T-cell (primary cell): ENCODE results near the gene YAF2. TPM values are rescaled to one million over a fixed set of nuclear protein-coding genes. Genes with fewer than 3 reads are reported as not detected.

Source experiments
- ATAC-seq, 4 experiments: fragments of 200-7000 bp in 3 of 4; fragments of 150-1000 bp in 1 of 4; cut with Tn5 transposase; replicated peaks in 1 of 4; 1 replicate in 3 of 4; 2 replicates in 1 of 4; pipeline ENCODE4 v1.10.0; 2021; ENCODE audit warnings: moderate library complexity in 3 of 4, mild to moderate bottlenecking in 2 of 4, moderate number of reproducible peaks in 1 of 4
- CTCF ChIA-PET, 2 donors: fragments of 300-600 bp; sonication (Branson Sonifier 250); formaldehyde crosslinking; loops; one replicate each; lab custom pipeline; 2022; ENCODE audit warnings: antibody characterized with exemption in 2 of 2; lab: Charles Lee
- POLR2A ChIA-PET, 2 donors: fragments of 300-600 bp; sonication (Branson Sonifier 250); formaldehyde crosslinking; loops; one replicate each; lab custom pipeline; 2022; ENCODE audit warnings: antibody characterized with exemption in 2 of 2; lab: Charles Lee
- DNase-seq, 35 experiments: peaks; one replicate each; pipeline versions ENCODE4 v3.0.0 to v3.0.0-alpha.2; 2013 to 2023
- H3K27ac ChIP-seq: one replicate; pipeline ENCODE4 v1.5.1; 2013; ENCODE audit warnings: low read length
- H3K27me3 ChIP-seq, 2 experiments: replicated peaks in 1 of 2; 1 replicate in 1 of 2; 2 replicates in 1 of 2; pipeline versions ENCODE4 v1.6.1 to v1.7.0; 2013; ENCODE audit warnings: low read length in 1 of 2, mixed read lengths in 1 of 2; ENCODE audit not compliant: control insufficient read depth in 2 of 2, insufficient read depth in 2 of 2; ENCODE audit errors: extremely low read depth in 1 of 2
- H3K36me3 ChIP-seq, 2 donors: 1 replicate in 1 of 2; 2 replicates in 1 of 2; pipeline versions ENCODE4 v1.6.1 to v1.7.0; 2013; ENCODE audit warnings: low read length in 1 of 2; ENCODE audit not compliant: control insufficient read depth in 2 of 2, insufficient read depth in 1 of 2; ENCODE audit errors: extremely low read depth in 1 of 2
- H3K4me1 ChIP-seq, 2 experiments: 1 replicate in 1 of 2; 2 replicates in 1 of 2; pipeline versions ENCODE4 v1.6.1 to v1.7.0; 2013; ENCODE audit warnings: low read length in 2 of 2, mixed read lengths in 1 of 2; ENCODE audit not compliant: insufficient read depth in 2 of 2, control insufficient read depth in 1 of 2; ENCODE audit errors: extremely low read depth in 1 of 2
- H3K4me3 ChIP-seq, 2 donors: 1 replicate in 1 of 2; 2 replicates in 1 of 2; pipeline versions ENCODE4 v1.5.1 to v1.7.0; 2013; ENCODE audit warnings: mild to moderate bottlenecking in 2 of 2, low read length in 1 of 2, moderate library complexity in 1 of 2; ENCODE audit not compliant: control insufficient read depth in 1 of 2; ENCODE audit errors: extremely low read depth in 1 of 2
- H3K9me3 ChIP-seq: 2 replicates; pipeline ENCODE4 v1.7.0; 2013
- H3K27ac Mint-ChIP-seq, 2 donors: one replicate each; pipeline ENCODE4 v1.8.0; 2020 to 2021; ENCODE audit warnings: mild to moderate bottlenecking in 2 of 2, mixed read lengths in 2 of 2
- H3K27me3 Mint-ChIP-seq, 2 donors: one replicate each; pipeline ENCODE4 v1.8.0; 2021 to 2022; ENCODE audit warnings: mixed read lengths in 2 of 2
- H3K36me3 Mint-ChIP-seq: one replicate; pipeline ENCODE4 v1.8.0; 2021; ENCODE audit warnings: mixed read lengths
- H3K4me1 Mint-ChIP-seq, 3 donors: one replicate each; pipeline ENCODE4 v1.8.0; 2020 to 2022; ENCODE audit warnings: mixed read lengths in 3 of 3, mild to moderate bottlenecking in 1 of 3
- H3K4me3 Mint-ChIP-seq, 3 donors: one replicate each; pipeline ENCODE4 v1.8.0; 2020 to 2022; ENCODE audit warnings: mild to moderate bottlenecking in 3 of 3, mixed read lengths in 3 of 3, moderate library complexity in 3 of 3
- H3K9me3 Mint-ChIP-seq, 3 donors: one replicate each; pipeline ENCODE4 v1.8.0; 2020 to 2022; ENCODE audit warnings: mixed read lengths in 3 of 3
- WGBS: methylation state at CpG from one replicate; pipeline ENCODE4 v1.1.5; 2013; ENCODE audit warnings: missing lambda C conversion rate; ENCODE audit not compliant: insufficient coverage; 5-methylcytosine and 5-hydroxymethylcytosine counted together
- total RNA-seq, 35 experiments: library from RNA in 6 of 35; stranded (reverse) in 6 of 35; fragments of 120-200 nt in 1 of 35; gene quantifications; one replicate each; pipeline versions ENCODE4 v1.2.1 to v1.2.4 and lab custom pipeline; 2013 to 2026

The YAF2 gene
- total RNA-seq, 5 donors from 2014 or later (not counting 1 experiment from before 2014, with no cell fraction given): 37.8 to 68.3 (median 43.6) TPM

GRCh38 chr12:42240131-42240750, 2.2 kb upstream of the YAF2 start:
- POLR2A ChIA-PET: interaction anchor here in 1 of 2 donors (0.6 kb wide), 1 partner anchor 9 kb away, joined by 3 read pairs; no protein-coding TSS in a partner anchor
- Mint-ChIP-seq H3K27ac (no peak overlapping the region), H3K9me3 (no peaks in the 10 kb centered on the region), H3K4me1 (peaks cover 25 to 27% (median 26%) of the 10 kb centered on the region in 3 donors), H3K4me3 (no peak overlapping the region), H3K36me3 (peaks cover 6% of the 10 kb centered on the region), H3K27me3 (no peaks in the 10 kb centered on the region)
- Histone ChIP-seq H3K9me3 (no peaks in the 10 kb centered on the region), H3K27me3 (no peaks in the 10 kb centered on the region), H3K4me3 (no peak overlapping the region), H3K27ac (no peak overlapping the region), H3K36me3 (no peaks in the 10 kb centered on the region), H3K4me1 (peaks cover 10 to 16% of the 10 kb centered on the region in 2 experiments)
- DNase-seq: no peak
- no peak for ATAC-seq
- CTCF ChIA-PET: interaction anchor here in 1 of 2 donors (0.7 kb wide), 1 partner anchor 145 kb away, joined by 3 read pairs; no protein-coding TSS in a partner anchor
- 90% methylated on average over 2 of the region's 11 CpGs for WGBS

GRCh38 chr12:42237853-42238239, 202 bp downstream of the YAF2 start:
- H3K4me3 Mint-ChIP-seq: peak overlapping the region; percentile 86 to 90 (median 88)
- peaks cover 16 to 22% of the 10 kb centered on the region in 2 experiments for H3K4me1 ChIP-seq
- peak overlapping the region; percentile 53 for H3K27ac ChIP-seq
- POLR2A ChIA-PET: no interaction called here
- H3K27me3 ChIP-seq: no peaks in the 10 kb centered on the region
- peak; percentile 46 to 59 (median 54) for ATAC-seq
- peak overlapping the region; percentile 79 to 85 for H3K27ac Mint-ChIP-seq
- under 1% methylated on average over 45 of the region's 54 CpGs for WGBS
- H3K36me3 ChIP-seq: no peaks in the 10 kb centered on the region
- H3K36me3 Mint-ChIP-seq: peaks cover 14% of the 10 kb centered on the region
- CTCF ChIA-PET: no interaction called here
- H3K4me1 Mint-ChIP-seq: peaks cover 45 to 51% (median 47%) of the 10 kb centered on the region in 3 donors
- peak overlapping the region; percentile 46 for H3K4me3 ChIP-seq
- H3K27me3 Mint-ChIP-seq: no peaks in the 10 kb centered on the region
- no peaks in the 10 kb centered on the region for H3K9me3 ChIP-seq
- no peaks in the 10 kb centered on the region for H3K9me3 Mint-ChIP-seq
- peak in 4 of 35 experiments; percentile 0 to 58 (median 20) for DNase-seq

GRCh38 chr12:42237052-42237852, 796 bp downstream of the YAF2 start:
- no peaks in the 10 kb centered on the region for H3K9me3 ChIP-seq
- Mint-ChIP-seq H3K27ac (peak overlapping the region; percentile 82 to 87), H3K4me3 (peak overlapping the region; percentile 87 to 90 (median 88)), H3K36me3 (peaks cover 15% of the 10 kb centered on the region), H3K4me1 (peaks cover 51 to 57% (median 53%) of the 10 kb centered on the region in 3 donors), H3K9me3 (no peaks in the 10 kb centered on the region), H3K27me3 (no peaks in the 10 kb centered on the region)
- 0% methylated on average over 51 of the region's 56 CpGs for WGBS
- DNase-seq (peak; percentile 45 to 81 (median 63)), ATAC-seq (peak; percentile 71 to 76 (median 74))
- peak overlapping the region; percentile 53 to 69 for H3K4me3 ChIP-seq
- peaks cover 0 to 3% of the 10 kb centered on the region in 2 donors for H3K36me3 ChIP-seq
- no peaks in the 10 kb centered on the region for H3K27me3 ChIP-seq
- H3K27ac ChIP-seq: peak overlapping the region; percentile 64
- POLR2A ChIA-PET: interaction anchor here in 1 of 2 donors (0.8 kb wide), 1 partner anchor 133 kb away, joined by 5 read pairs; no protein-coding TSS in a partner anchor
- peaks cover 16 to 22% of the 10 kb centered on the region in 2 experiments for H3K4me1 ChIP-seq
- CTCF ChIA-PET: interaction anchor here in 1 of 2 donors (0.7 to 1.2 kb wide), 3 partner anchors 15 to 95 kb away, joined by 3 read pairs; no protein-coding TSS in a partner anchor

- CTCF ChIA-PET: interaction anchor here (0.6 to 1.2 kb wide), 3 partner anchors 14 to 1216 kb away, joined by 3 read pairs; no protein-coding TSS in a partner anchor
- Histone ChIP-seq H3K27me3 (no peaks in the 10 kb centered on the region), H3K36me3 (peaks cover 0 to 6% of the 10 kb centered on the region in 2 donors), H3K9me3 (no peaks in the 10 kb centered on the region), H3K4me3 (no peak overlapping the region), H3K4me1 (peaks cover 16 to 27% of the 10 kb centered on the region in 2 experiments), H3K27ac (no peak overlapping the region)
- Mint-ChIP-seq H3K27me3 (no peaks in the 10 kb centered on the region), H3K4me3 (peak overlapping the region; percentile 44 to 70 (median 47)), H3K9me3 (no peaks in the 10 kb centered on the region), H3K27ac (peak overlapping the region in 1 of 2 donors; percentile 12), H3K36me3 (peaks cover 15% of the 10 kb centered on the region), H3K4me1 (peaks cover 61 to 62% (median 61%) of the 10 kb centered on the region in 3 donors)
- no CpG with 5 or more reads among the region's 4 CpGs for WGBS
- DNase-seq: no peak
- ATAC-seq: no peak
- POLR2A ChIA-PET: interaction anchor here (0.6 to 1.0 kb wide), 4 partner anchors 37 to 90 kb away, joined by 3 to 9 read pairs (median 4); partner anchors contain the start of genes PPHLN1 (in 1 of the 2) and ZCRB1 (in 1 of the 2)
Observed at GRCh38 chr12:42236017-42236416, 2.0 kb downstream of the YAF2 start.

- H3K4me3 Mint-ChIP-seq: peak overlapping the region in 2 of 3 donors; percentile 44 to 47
- POLR2A ChIA-PET: interaction anchor here (0.6 to 1.0 kb wide), 8 partner anchors 19 to 137 kb away, joined by 3 to 9 read pairs (median 4); partner anchors contain the start of genes PPHLN1 (in 1 of the 2) and ZCRB1 (in 1 of the 2)
Observed at GRCh38 chr12:42235426-42235825, 2.6 kb downstream of the YAF2 start.

More at GRCh38 chr12:42235426-42235825, 2.6 kb downstream of the YAF2 start:
- no CpG with 5 or more reads among the region's 1 CpG for WGBS
- H3K27me3 ChIP-seq: no peaks in the 10 kb centered on the region
- H3K36me3 ChIP-seq: peaks cover 0 to 6% of the 10 kb centered on the region in 2 donors
- Mint-ChIP-seq H3K9me3 (no peaks in the 10 kb centered on the region), H3K27me3 (no peaks in the 10 kb centered on the region), H3K4me1 (peaks cover 65 to 66% (median 65%) of the 10 kb centered on the region in 3 donors), H3K27ac (peak overlapping the region in 1 of 2 donors; percentile 20), H3K36me3 (peaks cover 15% of the 10 kb centered on the region)
- ATAC-seq (no peak), DNase-seq (no peak)
- H3K4me3 ChIP-seq: no peak overlapping the region
- no peak overlapping the region for H3K27ac ChIP-seq
- H3K4me1 ChIP-seq: peaks cover 16 to 27% of the 10 kb centered on the region in 2 experiments
- CTCF ChIA-PET: interaction anchor here in 1 of 2 donors (0.6 kb wide), 1 partner anchor 1215 kb away, joined by 3 read pairs; no protein-coding TSS in a partner anchor
- no peaks in the 10 kb centered on the region for H3K9me3 ChIP-seq
